Measurements from ENCODE around the gene USP8.
A peak's percentile ranks its signal among the peaks of the same experiment; 100 is the strongest.

The USP8 gene

GRCh38 chr15:50546566-50546965, 122.4 kb downstream of the USP8 start, which contains the start of gene USP50:
USP50 (minus strand) TSS chr15:50546666; CDS start chr15:50546525, 141 bp downstream.
- DNase-seq: no peak

GRCh38 chr15:50549326-50549725, 125.1 kb downstream of the USP8 start:
- no peak for DNase-seq

DNA sequence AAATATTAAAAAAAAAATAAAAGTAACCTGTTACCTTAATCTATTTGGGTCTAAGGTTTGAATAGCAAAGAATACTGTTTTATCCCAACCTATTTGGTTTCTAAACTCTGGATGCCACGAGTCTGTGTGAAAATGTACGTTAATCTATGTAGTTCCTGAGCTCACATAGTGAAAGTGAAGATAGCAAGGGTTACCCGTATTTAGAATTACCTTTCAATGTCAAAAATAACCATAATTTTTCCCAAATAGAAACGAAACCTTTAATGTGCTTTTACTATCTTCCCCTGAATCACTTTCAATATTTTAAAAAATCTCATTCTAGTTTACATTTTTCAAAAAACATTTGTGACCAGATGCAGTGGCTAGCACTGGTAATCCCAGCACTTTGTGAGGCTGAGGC, 128.0 kb downstream of the USP8 start:
- DNase-seq: no peak

GRCh38 chr15:50556642-50557371, 132.6 kb downstream of the USP8 start:
- no peak for DNase-seq

DNA sequence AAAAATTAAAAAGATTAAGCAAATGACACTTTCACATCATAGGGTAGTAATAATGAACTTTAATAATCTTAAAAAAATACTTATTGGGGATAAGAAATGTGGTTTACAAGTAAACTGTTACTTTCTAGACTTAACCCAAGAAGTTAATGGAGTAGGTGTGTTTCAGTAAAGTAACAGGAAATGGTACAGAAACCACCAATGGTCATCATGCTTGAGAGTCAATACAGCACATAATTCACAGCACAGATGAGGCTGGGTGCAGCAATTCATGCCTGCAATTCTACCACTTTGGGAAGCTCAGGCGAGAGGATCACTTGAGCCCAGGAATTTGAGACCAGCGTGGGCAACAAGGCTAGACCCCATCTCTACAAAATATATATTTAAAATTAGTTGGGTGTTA, 133.8 kb downstream of the USP8 start:
- no peak for DNase-seq

GRCh38 chr15:50562735-50563640, 138.8 kb downstream of the USP8 start:
- DNase-seq: peak; percentile 30

DNA sequence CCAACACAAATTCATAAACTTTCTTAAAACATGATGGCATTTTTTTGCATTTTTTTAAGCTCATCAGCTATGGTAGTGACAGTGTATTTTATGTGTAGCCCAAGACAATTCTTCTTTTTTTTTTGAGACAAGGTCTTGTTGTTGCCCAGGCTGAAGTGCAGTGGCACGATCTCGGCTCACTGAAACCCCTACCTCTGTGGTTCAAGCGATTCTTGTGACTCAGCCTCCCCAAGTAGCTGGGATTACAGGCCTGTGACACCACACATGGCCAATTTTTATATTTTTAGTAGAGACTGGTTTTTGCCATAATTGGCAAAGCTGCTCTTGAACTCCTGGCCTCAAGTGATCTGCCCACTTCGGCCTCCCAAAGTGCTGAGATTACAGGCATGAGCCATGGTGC, 139.6 kb downstream of the USP8 start:
- DNase-seq: no peak

Data from fibroblast of skin of right biceps (primary cell).